Body of pancreas (tissue), 4 donors: ENCODE data around the gene PRR14L.

Experiments
- POLR2A ChIP-seq, 3 donors: fragments of 450-650 bp; IDR thresholded peaks; one replicate each; pipeline ENCODE4 v1.6.1; 2016; ENCODE audit warnings: antibody characterized with exemption in 3 of 3, mild to moderate bottlenecking in 2 of 3
- TF ChIP-seq, protein P1 (sequence below), 7 experiments: fragments of 450-650 bp in 4 of 7; fragments of 200-600 bp in 3 of 7; sonication (generic) in 3 of 7; IDR thresholded peaks; one replicate each; pipeline ENCODE4 v1.5.1; 2016 to 2019; ENCODE audit warnings: antibody characterized with exemption in 7 of 7

GRCh38 chr22:31652911-31653684, 96.8 kb downstream of the PRR14L start:
- TF ChIP-seq, protein P1, sequence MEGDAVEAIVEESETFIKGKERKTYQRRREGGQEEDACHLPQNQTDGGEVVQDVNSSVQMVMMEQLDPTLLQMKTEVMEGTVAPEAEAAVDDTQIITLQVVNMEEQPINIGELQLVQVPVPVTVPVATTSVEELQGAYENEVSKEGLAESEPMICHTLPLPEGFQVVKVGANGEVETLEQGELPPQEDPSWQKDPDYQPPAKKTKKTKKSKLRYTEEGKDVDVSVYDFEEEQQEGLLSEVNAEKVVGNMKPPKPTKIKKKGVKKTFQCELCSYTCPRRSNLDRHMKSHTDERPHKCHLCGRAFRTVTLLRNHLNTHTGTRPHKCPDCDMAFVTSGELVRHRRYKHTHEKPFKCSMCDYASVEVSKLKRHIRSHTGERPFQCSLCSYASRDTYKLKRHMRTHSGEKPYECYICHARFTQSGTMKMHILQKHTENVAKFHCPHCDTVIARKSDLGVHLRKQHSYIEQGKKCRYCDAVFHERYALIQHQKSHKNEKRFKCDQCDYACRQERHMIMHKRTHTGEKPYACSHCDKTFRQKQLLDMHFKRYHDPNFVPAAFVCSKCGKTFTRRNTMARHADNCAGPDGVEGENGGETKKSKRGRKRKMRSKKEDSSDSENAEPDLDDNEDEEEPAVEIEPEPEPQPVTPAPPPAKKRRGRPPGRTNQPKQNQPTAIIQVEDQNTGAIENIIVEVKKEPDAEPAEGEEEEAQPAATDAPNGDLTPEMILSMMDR (IDR thresholded peaks at IDR 0.05), result no peak
- TF ChIP-seq POLR2A (IDR thresholded peaks at IDR 0.05), result no peak
